NCI-H2227 (cell line): ENCODE results near the gene B3GAT1.
A peak's percentile ranks its signal among the peaks of the same experiment; 100 is the strongest.

ENCODE experiments used
- DNase-seq: peaks from one replicate; lab custom pipeline; 2025; ENCODE audit not compliant: unreplicated experiment; lab: John Stamatoyannopoulos, UW

The B3GAT1 gene

DNA sequence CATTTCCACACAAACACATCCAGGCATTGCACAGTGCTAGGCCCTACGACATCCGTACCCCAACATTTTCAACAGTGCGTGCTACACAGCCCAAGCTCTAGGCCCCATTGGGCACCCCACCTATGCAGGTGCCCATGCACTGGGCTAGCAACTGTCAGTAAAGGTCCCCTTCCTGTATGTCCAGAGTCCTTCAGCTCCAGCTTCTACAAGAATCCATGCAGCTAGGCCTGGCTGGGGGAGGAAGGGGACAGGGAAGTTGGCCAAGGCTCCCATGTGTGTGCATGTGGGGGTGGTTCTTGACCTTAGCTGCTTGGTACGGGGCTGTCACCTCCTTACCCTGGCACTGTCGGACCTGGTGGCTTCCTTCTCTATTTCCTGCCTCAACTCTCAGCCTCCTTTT, 1.3 kb downstream of the B3GAT1 start:
- no peak for DNase-seq

DNA sequence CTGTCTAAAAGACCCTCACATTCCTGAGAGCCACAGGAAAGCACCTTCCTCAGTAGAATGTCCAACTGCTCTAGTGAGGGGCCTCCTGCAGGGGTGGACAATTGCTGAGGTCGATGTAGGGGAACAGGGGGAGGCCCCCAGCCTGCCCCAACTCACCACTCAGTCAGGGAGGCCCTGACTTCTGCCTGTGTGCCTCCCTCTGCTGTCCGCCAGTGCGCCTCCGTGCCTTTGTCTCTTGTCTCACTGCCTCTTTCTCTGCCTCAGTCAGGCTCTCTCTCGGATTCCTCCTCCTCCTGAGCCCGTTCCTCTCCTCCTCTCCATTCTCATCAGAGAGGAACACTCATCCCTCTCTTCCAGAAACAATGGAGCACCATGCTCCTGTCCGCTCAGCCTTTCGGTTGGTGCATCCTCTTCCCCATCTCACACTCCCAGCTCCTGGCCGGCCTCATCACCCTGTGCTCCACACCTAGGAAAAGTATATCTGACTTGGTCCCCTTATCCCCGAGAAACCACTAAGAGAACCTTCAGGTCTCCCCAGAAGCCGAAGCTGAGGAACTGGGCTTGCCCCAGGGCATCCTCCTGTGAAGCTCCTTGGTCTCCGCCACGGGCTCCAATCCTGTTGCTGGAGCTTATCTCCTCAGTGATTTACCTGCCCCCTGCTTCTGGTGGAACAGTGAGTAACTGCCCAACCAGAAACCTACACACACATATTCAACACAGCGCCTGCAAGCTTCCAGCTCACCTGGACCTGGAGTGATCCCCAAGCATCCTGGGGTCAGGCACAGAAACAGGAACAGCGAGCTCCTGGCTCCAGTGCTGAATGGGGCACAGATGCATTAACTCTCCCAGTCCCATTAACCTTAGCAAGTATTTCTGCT, 2.3 kb downstream of the B3GAT1 start:
- no peak for DNase-seq

DNA sequence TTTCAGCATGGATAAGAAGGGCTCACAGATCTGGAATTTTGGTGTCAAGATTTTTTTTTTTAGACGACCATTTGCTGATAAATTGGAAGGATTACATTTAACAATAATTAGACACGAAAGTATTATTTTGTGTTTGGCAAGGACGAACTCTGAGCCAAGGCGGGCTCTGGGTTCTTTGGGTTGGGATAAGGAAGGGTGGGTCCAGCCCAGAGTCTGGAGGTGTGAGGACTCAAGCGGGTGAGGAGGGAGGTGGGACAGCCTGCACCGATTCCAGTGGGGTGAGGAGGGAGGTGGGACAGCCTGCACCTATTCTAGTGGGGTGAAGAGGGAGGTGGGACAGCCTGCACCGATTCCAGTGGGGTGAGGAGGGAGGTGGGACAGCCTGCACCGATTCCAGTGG, 4.1 kb downstream of the B3GAT1 start:
- DNase-seq, result no peak

DNA sequence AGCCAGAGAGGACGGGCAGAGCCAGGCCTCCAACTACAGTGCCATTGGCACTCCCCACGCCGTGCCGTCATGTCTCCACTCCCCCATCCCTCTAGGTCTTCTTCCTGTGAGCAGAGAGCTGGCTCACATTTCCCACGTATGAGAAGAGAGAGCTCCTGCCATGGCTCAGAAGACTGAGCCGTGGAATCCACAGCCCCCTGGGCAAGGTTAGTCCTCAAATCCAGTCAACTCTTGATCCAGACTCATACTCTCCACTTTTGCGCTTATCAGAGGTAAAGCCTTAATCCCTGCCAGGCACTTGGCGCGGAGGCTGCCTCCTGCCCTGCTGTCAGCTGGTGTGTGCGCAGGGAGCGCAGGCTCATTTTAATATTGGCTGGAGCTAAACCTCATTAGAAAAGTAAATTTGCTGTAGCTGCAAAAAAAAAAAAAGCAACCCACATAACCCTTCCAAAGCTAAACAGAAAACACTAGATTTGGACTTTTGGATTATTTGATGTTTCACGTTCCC, 4.7 kb downstream of the B3GAT1 start:
- DNase-seq, result no peak

DNA sequence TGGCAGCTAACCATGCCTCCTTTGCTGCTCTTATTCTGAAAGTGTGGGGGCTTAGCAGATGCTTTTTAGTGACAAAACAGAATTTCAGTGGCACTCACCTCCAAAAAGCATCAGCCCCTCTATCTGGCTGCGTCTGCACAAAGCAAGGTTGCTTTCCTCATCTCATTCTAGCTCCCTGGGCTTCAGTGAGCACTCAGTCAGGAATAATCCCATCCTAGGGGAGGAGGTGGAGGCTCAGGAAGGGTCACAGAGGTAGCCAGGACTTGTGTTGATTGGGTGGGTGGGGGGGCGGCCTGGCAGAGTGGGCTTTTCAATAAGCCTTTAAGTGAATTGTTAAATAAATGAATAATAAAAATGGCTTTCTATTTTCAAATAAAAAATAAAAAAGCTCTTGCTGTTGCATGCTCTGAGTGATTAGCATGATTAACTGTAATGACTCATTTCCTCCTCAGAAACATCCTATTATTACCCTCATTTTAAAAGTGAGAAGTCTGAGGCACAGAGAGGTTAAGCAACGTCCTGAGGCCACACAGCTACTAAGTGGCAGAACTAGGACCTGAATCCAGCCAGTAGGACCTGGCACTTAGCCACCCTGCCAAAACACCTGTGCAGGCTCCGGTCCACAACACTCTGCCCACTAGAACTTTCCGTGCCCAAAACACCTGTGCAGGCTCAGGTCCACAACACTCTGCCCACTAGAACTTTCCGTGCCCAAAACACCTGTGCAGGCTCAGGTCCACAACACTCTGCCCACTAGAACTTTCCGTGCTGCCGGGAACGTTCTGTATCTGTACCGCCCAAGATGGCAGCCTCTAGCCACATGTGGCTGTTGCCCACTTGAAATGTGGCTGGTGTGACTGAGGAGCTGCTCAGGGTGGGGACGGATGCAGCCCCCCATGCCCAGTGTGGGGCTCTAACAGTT, 5.5 kb downstream of the B3GAT1 start:
- DNase-seq, result no peak

DNA sequence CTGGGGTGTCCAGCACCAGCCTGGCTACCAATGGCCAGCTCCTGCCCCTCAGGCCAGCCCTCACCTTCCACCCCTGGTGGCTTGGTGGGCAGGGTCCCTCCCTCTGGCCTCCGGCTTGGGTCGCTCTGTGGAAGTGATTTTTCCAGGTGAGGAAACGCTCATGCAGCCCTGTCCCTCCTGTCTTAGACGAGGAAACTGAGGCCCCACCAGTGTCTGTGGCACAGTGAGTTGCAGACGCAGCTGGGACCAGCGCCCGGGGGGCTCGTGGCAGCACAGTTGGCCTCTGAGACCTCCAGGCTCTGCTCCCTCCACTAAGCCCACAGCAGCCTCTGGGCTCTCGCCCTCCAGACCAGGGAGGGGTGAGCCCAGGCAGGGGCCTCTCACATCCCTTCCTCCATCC, 6.2 kb downstream of the B3GAT1 start:
- no peak for DNase-seq

DNA sequence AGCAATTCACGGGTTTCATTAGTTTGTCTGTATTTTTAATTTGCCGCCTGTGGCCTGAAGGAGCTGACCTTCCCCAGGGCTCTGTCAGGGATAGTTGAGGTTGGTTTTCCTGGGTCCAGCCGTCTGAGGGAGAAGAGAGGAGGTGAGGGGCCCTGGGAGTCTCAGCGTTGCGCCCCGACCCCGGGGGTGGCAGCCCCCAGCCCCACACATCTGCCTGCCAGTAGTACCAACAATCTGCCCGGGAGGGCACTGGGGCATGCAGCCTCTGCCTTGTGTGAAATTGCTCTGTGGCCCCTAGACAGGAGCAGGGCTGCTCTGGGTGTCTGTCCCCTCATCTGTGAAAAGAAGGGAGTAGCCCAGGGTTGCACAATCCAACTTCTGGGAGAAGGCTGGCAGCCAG, 6.6 kb downstream of the B3GAT1 start:
- DNase-seq, result no peak

DNA sequence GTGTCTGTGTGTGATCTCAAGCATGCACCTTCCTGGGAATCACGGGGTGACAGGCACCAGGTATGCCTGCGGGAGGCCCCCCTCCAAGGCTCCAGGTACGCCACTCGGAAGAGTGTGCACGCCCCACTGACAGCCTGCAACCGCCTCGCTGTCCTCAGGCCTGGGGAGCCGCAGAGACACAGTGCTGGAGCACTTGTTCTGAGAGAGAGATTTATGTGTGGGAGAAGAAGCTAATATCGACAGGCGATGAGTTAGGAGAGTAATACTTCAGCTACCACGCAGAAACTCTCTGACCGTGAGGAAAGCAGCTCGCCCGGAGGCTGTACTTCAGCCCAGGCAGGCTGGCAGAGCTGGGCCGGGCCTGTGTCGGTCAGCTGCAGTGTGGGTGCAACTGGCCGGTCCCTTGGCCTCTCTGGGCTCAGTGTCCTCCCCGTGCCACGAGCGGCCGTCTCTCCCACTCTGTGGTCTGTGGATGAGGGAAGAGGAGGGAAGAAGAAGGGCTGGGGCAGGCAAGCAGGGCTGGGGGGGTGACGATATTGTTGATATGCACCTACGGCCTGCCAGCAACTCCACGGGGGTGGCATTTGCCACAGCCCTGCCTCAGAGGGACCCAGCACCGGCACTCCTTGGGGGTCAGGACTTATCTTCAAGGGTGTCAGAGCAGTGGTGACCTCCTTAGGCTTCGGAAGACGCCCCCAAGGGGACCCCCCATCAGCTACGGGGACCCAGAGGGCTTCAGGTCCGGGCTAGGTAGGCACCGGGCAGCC, 7.3 kb downstream of the B3GAT1 start:
- DNase-seq, result no peak

DNA sequence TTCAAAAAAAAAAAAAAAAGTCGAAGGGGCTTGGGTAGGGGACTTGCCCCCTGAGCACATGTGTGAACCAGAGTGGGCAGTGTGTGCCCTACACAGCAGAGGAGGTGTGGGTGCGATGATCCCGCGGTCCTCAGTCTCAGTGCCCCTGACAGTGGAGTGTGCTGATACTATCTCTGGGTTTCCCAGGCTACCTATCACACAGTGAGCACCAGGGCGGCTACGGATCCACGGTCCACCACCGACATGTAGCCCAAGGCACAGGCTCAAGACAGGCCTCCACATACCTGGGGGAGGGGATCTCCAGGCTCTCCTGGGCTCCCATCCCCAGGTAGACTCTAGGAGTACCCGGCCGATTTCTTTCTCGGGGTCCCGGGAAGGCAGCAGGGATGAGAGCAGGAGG, 9.1 kb downstream of the B3GAT1 start:
- DNase-seq, result no peak

DNA sequence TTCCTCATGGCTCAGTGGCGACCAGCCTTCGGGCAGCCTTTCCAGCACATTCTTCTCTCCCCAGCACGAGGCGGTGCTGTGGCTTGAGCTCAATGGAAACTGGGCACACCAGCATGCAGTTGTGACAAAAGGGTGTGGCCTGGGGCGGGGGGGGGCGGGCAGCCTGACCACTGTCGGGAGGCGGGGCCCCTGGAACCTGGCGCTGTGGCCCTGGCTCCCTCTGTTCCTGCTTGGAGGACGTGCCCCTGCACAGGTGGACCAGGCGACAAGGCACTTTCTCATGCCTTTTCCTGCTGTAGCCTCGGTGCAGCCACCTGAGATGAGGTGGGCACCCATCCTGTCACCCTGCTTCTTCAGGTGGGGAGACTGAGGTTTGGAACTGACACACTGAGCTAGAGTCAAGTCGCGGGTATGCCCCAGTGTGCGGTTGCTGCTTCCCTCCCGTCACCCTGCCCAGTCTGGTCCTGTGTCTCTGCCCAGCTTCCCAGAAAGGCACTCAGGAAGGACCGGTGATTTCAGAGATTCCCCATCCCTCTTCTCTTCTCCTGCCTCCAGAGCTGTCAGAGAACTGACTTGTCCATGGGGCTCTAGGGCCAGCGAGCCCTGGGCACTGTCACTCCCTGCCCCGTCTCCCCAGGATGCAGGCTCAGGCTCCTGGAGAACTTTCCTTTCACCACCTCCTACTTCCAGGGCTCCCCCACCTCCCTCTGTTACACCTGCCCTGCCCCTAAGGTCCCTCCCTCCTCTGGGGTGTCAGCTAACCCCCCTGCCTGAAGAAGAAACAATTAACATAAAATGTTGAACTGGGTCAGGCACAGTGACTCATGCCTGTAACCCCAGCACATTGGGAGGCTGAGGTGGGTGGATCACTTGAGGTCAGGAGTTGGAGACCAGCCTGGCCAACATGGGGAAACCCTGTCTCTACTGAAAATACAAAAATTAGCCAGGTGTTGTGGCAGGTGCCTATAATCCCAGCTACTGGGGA, 9.9 kb downstream of the B3GAT1 start:
- no peak for DNase-seq

DNA sequence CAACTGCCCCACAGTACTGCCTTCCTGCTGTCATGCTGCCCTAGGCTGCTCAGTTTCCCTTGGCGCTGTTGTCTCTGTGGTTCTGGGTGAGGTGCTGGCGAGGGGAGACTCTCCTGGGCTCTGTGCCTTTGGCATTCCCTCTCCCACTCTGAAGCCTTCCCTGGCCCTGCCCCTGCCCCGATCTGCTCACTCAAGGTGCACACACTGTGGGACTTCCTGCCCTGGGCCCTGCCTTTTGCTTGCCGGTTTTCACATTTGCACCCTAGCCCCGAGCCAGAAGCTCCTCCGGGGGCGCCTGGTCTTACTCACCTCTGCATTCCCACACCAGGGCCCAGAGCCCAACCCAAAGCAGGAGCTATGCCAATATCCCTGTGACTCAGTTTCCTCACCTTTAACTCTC, 12.0 kb downstream of the B3GAT1 start:
- DNase-seq, result no peak

DNA sequence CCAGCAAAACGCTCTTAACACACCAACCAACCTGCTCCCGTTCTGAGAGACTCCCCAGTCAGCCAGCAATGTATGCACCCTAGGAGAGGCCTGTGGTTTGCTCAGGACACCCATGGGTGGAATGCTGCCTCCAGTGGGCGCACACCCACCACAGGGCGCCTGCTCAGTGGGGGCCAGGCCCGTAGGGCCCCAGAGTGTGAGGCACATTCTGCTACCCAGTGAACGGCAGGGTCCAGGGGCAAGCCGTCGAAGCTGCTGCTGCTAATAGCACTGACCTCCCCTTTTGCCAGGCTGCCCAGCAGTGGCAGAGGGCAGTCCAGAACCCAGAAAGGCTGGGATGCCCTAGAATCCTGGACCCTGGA, 12.8 kb downstream of the B3GAT1 start:
- no peak for DNase-seq

DNA sequence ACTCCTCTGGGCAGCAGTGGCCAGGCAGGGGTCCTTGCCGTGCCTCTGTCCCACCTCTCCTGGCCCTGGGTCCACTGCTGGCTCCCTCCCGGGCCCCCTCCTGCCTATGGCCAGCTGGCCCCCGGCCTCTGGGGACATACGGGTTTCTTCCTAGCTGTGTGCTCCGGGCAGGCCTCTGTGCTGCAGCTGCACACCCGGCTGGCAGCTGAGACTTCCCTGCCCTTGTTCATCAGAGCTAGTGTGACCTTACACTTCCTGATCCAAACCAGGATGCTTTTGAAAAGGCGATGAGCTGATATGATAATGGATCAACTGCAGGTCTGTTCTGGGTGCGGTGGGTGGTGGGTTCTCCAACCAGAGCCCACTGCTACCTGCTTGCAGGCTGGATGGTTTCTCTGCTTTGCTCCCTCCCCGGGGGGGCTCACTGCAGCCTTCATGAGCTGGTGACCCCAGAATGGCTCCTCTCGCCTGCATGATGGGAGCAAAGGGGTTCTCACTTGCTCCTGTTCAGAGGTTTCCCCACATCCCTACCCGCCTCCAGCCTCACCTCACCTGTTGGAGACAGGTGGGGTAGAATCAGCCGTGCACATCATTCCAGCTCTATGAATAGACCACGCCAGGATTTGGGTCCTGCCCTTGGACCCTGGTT, 13.3 kb downstream of the B3GAT1 start:
- DNase-seq, result no peak

DNA sequence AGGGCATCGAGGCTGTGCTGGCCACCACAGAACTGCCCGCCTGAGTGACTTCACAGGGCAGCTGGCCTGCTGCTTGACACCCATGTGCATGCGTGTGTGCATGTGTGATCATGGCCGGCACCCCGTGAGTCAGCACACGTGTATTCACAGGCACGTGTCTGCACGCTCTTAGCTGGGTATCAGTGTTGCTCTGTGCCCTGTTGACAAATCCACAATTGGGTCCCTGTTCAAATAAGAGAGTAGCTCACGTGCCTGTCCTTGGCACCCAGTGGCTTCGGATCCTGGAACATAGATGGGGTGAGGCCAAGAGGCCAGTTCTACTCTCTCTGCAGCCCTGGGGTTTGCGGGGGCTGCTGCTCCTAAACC, 14.0 kb downstream of the B3GAT1 start:
- no peak for DNase-seq

DNA sequence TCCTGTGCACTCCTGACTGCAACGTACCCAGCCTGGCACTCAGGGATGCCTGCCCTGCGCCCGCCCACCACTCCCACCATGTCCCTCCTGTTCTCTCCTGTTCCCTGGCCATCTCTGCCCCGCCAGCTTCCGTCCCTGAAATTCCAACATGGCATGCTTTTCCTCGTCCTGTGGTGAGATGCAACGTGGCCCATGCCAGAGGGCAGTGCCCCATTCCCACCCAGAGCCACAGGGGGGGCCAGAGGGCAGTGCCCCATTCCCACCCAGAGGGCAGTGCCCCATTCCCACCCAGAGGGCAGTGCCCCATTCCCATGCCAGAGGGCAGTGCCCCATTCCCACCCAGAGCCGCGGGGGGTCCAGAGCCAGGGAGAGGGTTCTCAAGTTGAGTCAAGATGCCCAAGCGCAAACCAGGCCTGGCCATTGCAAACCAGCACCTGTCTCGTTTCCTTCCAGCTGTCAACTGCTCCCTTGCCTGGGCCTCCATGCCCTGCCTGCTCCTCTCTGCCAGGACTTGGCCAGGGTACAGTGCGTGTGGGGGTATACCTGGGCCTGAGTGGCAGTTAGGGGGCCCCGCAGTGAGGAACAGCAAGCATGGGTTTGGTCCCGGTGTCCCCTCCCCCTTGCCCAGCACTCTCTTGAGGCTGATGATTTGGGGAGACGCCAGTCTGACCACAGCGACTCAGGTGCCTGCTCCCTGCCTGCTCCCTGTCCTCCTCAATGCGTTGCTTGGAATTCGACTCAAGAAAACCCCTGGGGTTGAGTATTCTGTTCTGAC, 14.6 kb downstream of the B3GAT1 start:
- DNase-seq, result no peak

DNA sequence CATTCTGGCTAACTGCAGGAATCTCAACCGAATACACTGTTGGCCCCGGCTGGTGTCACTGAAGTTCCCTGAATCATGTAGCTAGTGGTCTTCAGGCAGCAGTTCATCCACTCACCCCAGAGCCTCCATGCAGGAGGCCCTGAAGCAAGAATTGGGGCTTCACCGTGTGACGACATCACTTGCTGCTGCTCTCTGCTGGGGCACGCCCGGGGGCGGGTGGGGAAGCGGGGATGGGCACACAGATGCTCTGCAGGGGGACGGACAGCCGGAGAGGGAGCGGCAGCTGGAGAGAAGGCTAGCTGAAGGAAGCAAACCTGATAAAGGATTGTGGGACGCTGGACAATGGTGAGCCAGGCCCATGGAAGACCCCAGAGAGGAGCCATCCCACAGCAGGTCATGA, 17.0 kb downstream of the B3GAT1 start:
- DNase-seq, result no peak

DNA sequence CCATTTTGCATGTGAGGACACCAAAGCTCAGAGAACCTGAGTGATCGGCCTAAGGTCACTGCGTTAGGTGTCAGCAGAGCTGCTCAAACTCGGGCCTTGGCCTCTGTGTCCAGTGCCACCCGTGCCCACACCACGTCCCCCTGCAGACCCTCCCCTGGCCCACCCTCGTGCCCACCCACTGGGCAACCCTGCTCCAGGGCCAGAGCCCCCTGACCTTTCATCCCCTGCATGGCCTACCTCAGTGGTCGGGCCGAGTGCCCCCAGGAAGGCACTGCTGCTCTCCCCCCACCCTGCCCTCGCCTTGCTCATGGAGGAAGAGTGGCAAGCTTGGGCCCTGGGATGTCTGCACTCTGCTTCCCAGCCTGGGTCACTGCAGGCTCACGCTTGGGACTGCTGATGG, 17.7 kb downstream of the B3GAT1 start:
- DNase-seq, result no peak

DNA sequence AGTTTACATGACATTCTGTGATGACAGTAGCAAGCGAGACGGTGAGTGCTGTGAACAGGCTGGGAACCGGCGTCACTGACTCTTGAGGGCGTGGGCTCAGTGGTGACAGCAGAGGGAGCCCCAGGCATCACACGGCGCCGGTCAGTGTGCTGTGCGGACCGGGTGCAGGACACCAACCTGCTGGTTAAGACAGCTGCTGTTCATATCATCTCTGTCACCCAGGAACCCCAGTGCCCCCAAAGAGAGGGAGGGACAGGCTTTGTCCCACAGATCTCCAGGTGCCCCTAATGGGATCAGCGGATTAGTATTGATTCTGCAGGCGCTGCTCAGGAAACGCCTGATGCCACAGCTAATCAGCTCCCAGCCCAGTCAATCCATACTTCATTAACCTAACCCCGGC, 18.4 kb downstream of the B3GAT1 start:
- peak; percentile 7 for DNase-seq
